ENCODE results near the gene C1orf52. TPM values are rescaled to one million over a fixed set of nuclear protein-coding genes. Genes with fewer than 3 reads are reported as not detected.

C1orf52 gene
- total RNA-seq, 3 donors from 2014 or later, result 11.6 to 21.6 (median 15.0) TPM

DNA sequence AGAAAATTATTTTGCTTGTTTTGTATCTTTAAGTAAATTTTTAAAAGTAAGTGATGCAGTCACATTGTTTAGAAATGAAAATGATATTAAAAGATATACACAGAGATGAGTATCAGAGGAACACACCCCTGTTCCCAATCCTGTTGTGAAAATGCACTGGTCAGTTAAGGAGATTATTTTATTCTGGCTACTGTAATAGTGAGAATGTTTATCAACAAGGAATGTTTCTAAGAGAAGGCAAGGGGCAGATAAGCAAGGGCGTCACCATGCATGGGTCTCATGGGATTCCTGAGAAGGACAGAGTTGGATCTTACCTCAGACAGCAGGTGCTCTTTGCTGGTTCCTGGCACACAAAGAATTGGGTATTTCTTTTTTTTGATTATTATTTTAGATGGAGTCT, 21.8 kb downstream of the C1orf52 start:
- no peaks in the 10 kb centered on the region for H3K27me3 ChIP-seq
- no peaks in the 10 kb centered on the region for H3K36me3 ChIP-seq
- no peak for DNase-seq (ENCODE audit: low spot score in 2 of 2)
- H3K9me3 ChIP-seq, result no peaks in the 10 kb centered on the region
- no peak for TF ChIP-seq POLR2A (IDR thresholded peaks at IDR 0.05)
- TF ChIP-seq POLR2AphosphoS5 (IDR thresholded peaks at IDR 0.05), result no peak
- no peak for TF ChIP-seq CTCF (IDR thresholded peaks at IDR 0.05)
- no peak overlapping the region for H3K4me3 ChIP-seq
- intact Hi-C loops (cut with DNase I; ENCODE audit: low total_unique reads), result no loop called here
- H3K4me1 ChIP-seq, result no peaks in the 10 kb centered on the region
- no peak overlapping the region for H3K27ac ChIP-seq

DNA sequence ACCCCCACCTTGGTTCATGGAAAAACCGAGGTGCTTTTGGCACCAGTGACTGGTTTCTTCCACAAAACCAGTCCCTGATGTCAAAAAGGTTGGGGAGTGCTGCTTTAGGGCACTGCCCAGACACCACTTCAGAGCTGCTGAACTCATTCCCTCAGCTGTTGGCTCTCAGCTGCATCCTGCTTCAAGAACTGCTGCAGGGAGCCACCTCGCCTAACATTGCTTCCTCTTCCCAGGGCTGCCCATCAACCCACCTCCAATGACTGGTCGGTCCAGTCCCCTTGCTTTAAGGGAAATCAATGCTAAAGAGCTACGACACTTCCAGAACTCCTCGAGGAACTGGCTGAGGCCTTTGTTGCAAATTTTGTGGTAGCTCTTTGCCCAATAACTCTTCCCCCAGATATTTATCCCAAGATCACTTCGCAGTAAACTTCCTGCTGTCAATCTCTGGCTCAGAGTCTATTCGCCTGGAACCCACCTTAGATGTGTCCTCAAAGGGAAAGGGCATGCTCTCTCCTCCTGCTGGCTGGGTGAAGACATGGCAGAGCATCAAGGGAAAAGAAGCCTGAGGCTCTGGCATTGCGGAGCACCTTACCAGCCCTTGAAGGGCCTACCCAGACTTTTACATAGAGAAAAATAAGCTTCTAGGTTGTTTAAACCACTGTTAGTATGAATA, 29.0 kb downstream of the C1orf52 start:
- H3K27ac ChIP-seq, result no peak overlapping the region
- H3K4me3 ChIP-seq, result no peak overlapping the region
- peaks cover 0 to 2% of the 10 kb centered on the region in 2 donors for H3K4me1 ChIP-seq
- TF ChIP-seq CTCF (IDR thresholded peaks at IDR 0.05), result no peak
- no peak for TF ChIP-seq POLR2A (IDR thresholded peaks at IDR 0.05)
- TF ChIP-seq POLR2AphosphoS5 (IDR thresholded peaks at IDR 0.05), result no peak
- no peaks in the 10 kb centered on the region for H3K9me3 ChIP-seq
- no peaks in the 10 kb centered on the region for H3K36me3 ChIP-seq
- intact Hi-C loops (cut with DNase I; ENCODE audit: low total_unique reads), result no loop called here
- no peaks in the 10 kb centered on the region for H3K27me3 ChIP-seq
- DNase-seq (ENCODE audit: low spot score in 2 of 2), result no peak

DNA sequence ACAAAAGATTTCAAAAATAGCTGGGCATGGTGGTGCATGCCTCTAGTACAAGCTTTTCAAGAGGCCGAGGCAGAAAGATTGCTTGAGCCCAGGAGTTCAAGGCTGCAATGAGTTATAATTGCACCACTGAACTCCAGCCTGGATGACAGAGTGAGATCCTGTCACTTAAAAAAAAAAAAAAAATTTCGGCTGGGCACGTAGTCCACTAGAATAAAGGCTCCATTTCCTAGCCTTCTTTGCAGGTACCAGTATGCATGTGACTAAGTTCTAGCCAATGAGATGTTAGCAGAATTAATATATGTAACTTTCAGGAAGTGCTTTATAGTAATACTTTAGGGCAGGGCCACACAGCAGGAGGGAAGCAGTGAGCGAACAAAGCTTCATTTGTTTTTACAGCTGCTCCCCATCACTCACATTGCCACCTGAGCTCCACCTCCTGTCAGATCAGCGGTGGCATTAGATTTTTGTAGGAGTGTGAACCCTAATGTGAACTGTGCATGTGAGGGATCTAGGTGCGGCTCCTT, 29.8 kb downstream of the C1orf52 start:
- no peak for DNase-seq (ENCODE audit: low spot score in 2 of 2)
- Histone ChIP-seq H3K27ac (no peak overlapping the region), H3K36me3 (no peaks in the 10 kb centered on the region)

DNA sequence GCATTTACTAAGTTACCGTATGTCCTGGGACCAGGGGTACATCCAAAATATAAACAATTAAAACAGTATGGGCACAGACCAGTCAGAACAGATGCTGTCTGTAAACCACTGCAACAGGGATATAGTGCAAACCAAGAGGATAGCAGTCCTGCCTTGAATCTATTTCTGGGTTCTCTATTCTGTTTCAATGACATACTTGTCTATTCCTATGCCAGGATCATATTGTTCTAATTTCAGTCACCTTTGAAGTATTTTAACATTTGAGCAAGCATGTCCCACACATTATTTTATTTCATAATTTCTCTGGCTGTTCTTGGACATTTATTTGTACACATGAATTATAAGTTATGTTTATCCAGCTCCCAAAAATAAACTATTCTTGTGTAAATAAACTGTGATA, 30.5 kb downstream of the C1orf52 start:
- Histone ChIP-seq H3K36me3 (no peaks in the 10 kb centered on the region), H3K27ac (no peak overlapping the region), H3K9me3 (no peaks in the 10 kb centered on the region), H3K27me3 (no peaks in the 10 kb centered on the region), H3K4me3 (no peak overlapping the region), H3K4me1 (peaks cover 0 to 9% of the 10 kb centered on the region in 2 donors)
- intact Hi-C loops (cut with DNase I; ENCODE audit: low total_unique reads), result no loop called here
- no peak for TF ChIP-seq POLR2A (IDR thresholded peaks at IDR 0.05)
- no peak for TF ChIP-seq POLR2AphosphoS5 (IDR thresholded peaks at IDR 0.05)
- TF ChIP-seq CTCF (IDR thresholded peaks at IDR 0.05), result no peak
- DNase-seq (ENCODE audit: low spot score in 2 of 2), result no peak

More for the DNA sequence above, 29.8 kb downstream of the C1orf52 start:
- H3K27me3 ChIP-seq, result no peaks in the 10 kb centered on the region
- intact Hi-C loops (cut with DNase I; ENCODE audit: low total_unique reads), result no loop called here
- no peak overlapping the region for H3K4me3 ChIP-seq
- H3K4me1 ChIP-seq, result peaks cover 0 to 9% of the 10 kb centered on the region in 2 donors
- TF ChIP-seq POLR2AphosphoS5 (IDR thresholded peaks at IDR 0.05), result no peak
- TF ChIP-seq POLR2A (IDR thresholded peaks at IDR 0.05), result no peak
- TF ChIP-seq CTCF (IDR thresholded peaks at IDR 0.05), result no peak
- H3K9me3 ChIP-seq, result no peaks in the 10 kb centered on the region

GRCh38 chr1:85225624-85226380, 33.7 kb downstream of the C1orf52 start:
- H3K4me3 ChIP-seq, result no peak overlapping the region
- TF ChIP-seq POLR2A (IDR thresholded peaks at IDR 0.05), result no peak
- no peak for TF ChIP-seq CTCF (IDR thresholded peaks at IDR 0.05)
- no peak for TF ChIP-seq POLR2AphosphoS5 (IDR thresholded peaks at IDR 0.05)
- DNase-seq (ENCODE audit: low spot score in 2 of 2), result no peak
- peaks cover 0 to 9% of the 10 kb centered on the region in 2 donors for H3K4me1 ChIP-seq
- peak overlapping the region in 1 of 2 donors; percentile 26 for H3K27ac ChIP-seq
- H3K9me3 ChIP-seq, result no peaks in the 10 kb centered on the region
- no peaks in the 10 kb centered on the region for H3K36me3 ChIP-seq
- no peaks in the 10 kb centered on the region for H3K27me3 ChIP-seq
- intact Hi-C loops (cut with DNase I; ENCODE audit: low total_unique reads), result no loop called here
